Measurements from ENCODE around the gene PLCB1.

PLCB1 gene

DNA sequence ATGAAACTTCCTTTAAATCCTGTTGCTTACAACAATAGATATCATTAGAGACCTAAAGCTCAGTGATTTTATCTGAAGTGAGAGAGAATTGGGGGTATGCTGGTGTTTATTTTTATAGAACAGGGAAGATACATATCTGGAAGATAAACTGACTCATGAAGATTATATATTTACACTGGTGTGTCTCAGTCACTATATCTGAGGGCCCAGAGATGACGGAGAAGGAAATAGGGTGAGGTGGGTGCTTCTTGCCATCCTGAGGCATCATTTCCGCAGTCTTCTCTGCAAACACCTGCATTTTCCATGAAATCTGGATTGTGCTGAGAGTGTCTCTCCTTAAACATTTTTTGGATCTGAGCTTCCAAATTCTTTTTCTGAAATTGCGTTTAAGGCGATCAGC, 5.9 kb upstream of the PLCB1 start:
- Histone ChIP-seq H3K4me2 (ENCODE audit: low read depth, low read length, poor library complexity, severe bottlenecking) (no peak overlapping the region), H4K20me1 (ENCODE audit: insufficient read depth, low read length, poor library complexity, severe bottlenecking) (no peaks in the 10 kb centered on the region), H3K4me3 (ENCODE audit: low read length, poor library complexity, severe bottlenecking) (no peak overlapping the region), H3K36me3 (ENCODE audit: insufficient read depth, low read length) (no peaks in the 10 kb centered on the region), H3F3A (ENCODE audit: low read depth) (no peaks in the 10 kb centered on the region), H3K4me1 (ENCODE audit: insufficient read depth, low read length, poor library complexity, severe bottlenecking) (no peaks in the 10 kb centered on the region), H3K79me2 (ENCODE audit: insufficient read depth, low read length) (no peaks in the 10 kb centered on the region), H3K9ac (ENCODE audit: low read depth, low read length, poor library complexity, severe bottlenecking) (no peak overlapping the region), H3K9me2 (replicated peaks; ENCODE audit: low read depth, low read length) (no peaks in the 10 kb centered on the region), H3K27me3 (ENCODE audit: insufficient read depth, low read length, poor library complexity, severe bottlenecking) (no peaks in the 10 kb centered on the region), H3K9me3 (ENCODE audit: insufficient read depth, low read depth, low read length) (no peaks in the 10 kb centered on the region), H2AFZ (ENCODE audit: low read length) (no peak overlapping the region)
- TF ChIP-seq, protein P1, sequence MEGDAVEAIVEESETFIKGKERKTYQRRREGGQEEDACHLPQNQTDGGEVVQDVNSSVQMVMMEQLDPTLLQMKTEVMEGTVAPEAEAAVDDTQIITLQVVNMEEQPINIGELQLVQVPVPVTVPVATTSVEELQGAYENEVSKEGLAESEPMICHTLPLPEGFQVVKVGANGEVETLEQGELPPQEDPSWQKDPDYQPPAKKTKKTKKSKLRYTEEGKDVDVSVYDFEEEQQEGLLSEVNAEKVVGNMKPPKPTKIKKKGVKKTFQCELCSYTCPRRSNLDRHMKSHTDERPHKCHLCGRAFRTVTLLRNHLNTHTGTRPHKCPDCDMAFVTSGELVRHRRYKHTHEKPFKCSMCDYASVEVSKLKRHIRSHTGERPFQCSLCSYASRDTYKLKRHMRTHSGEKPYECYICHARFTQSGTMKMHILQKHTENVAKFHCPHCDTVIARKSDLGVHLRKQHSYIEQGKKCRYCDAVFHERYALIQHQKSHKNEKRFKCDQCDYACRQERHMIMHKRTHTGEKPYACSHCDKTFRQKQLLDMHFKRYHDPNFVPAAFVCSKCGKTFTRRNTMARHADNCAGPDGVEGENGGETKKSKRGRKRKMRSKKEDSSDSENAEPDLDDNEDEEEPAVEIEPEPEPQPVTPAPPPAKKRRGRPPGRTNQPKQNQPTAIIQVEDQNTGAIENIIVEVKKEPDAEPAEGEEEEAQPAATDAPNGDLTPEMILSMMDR (conservative IDR thresholded peaks at IDR 0.05; ENCODE audit: low read length): no peak
- no peak for TF ChIP-seq EZH2phosphoT487 (IDR thresholded peaks at IDR 0.05; ENCODE audit: borderline replicate concordance)

DNA sequence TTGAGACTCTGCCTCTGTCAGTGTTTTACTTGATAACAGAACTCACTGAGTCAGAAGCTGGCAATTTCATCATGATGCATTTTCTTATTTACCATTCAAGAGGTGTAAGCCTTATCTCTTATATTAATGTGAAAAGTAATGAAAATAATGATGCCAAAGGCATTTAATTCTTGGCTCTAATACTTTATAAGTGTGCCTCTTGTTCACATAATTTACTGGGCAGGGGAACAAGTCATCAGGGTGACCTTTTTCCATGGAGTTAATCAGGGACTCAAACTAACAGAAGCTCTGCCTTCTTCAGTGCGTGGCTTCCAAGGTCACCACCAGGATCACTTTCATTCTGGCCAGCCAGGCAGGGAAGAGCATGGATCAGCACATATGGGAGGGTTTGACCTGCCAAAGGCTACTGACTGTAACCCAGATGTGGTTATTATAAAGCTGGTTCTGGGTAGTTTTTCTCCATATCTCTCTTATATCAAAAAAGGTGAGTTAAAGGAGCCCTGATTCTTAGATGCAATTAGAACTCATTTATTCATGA, 5.2 kb upstream of the PLCB1 start:
- TF ChIP-seq, protein P1 (conservative IDR thresholded peaks at IDR 0.05; ENCODE audit: low read length): no peak
- no peak for TF ChIP-seq EZH2phosphoT487 (IDR thresholded peaks at IDR 0.05; ENCODE audit: borderline replicate concordance)
- H3K4me2 ChIP-seq (ENCODE audit: low read depth, low read length, poor library complexity, severe bottlenecking): no peak overlapping the region
- H3K9ac ChIP-seq (ENCODE audit: low read depth, low read length, poor library complexity, severe bottlenecking): no peak overlapping the region
- H3K27me3 ChIP-seq (ENCODE audit: insufficient read depth, low read length, poor library complexity, severe bottlenecking): no peaks in the 10 kb centered on the region
- H3K9me3 ChIP-seq (ENCODE audit: insufficient read depth, low read depth, low read length): no peaks in the 10 kb centered on the region
- H2AFZ ChIP-seq (ENCODE audit: low read length): no peak overlapping the region
- no peaks in the 10 kb centered on the region for H4K20me1 ChIP-seq (ENCODE audit: insufficient read depth, low read length, poor library complexity, severe bottlenecking)
- no peaks in the 10 kb centered on the region for H3K36me3 ChIP-seq (ENCODE audit: insufficient read depth, low read length)
- H3K4me1 ChIP-seq (ENCODE audit: insufficient read depth, low read length, poor library complexity, severe bottlenecking): no peaks in the 10 kb centered on the region
- H3F3A ChIP-seq (ENCODE audit: low read depth): no peaks in the 10 kb centered on the region
- H3K9me2 ChIP-seq (replicated peaks; ENCODE audit: low read depth, low read length): no peaks in the 10 kb centered on the region
- H3K4me3 ChIP-seq (ENCODE audit: low read length, poor library complexity, severe bottlenecking): no peak overlapping the region
- H3K79me2 ChIP-seq (ENCODE audit: insufficient read depth, low read length): no peaks in the 10 kb centered on the region

DNA sequence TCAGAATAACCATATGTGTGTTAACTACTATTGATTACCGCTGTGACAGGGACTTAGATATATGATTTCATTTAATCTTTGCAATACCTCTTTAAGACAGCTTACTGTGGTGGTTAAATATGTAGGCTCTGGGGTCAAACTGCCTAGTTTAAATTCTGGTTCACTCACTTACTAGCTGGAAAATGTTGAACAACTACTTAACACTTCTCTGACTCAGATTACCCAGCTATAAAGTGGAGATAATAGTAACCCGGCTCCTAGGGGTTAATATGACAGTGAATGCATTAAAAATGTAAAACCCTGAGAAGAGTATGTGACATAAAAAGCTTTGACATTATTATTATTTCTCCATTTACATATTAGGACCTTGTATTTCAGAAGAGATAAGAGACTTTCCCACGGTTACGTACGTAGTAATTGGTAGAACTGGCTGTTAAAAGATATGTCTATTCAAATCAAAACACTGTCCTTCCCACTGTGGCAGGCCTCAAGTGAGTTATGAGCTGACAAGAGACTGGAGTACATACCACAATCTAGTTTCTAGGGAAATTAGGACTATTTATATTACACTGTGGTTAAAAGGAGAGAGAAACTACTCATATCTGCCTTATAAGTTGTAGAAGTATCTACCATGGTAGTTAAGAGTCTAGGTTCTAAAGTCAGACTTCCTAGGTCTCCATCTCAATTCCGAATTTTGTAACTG, 4.4 kb upstream of the PLCB1 start:
- TF ChIP-seq, protein P1 (conservative IDR thresholded peaks at IDR 0.05; ENCODE audit: low read length): no peak
- TF ChIP-seq EZH2phosphoT487 (IDR thresholded peaks at IDR 0.05; ENCODE audit: borderline replicate concordance): no peak
- Histone ChIP-seq H3K79me2 (ENCODE audit: insufficient read depth, low read length) (peaks cover 4% of the 10 kb centered on the region), H3K4me1 (ENCODE audit: insufficient read depth, low read length, poor library complexity, severe bottlenecking) (no peaks in the 10 kb centered on the region), H2AFZ (ENCODE audit: low read length) (no peak overlapping the region), H3F3A (ENCODE audit: low read depth) (no peaks in the 10 kb centered on the region), H3K9ac (ENCODE audit: low read depth, low read length, poor library complexity, severe bottlenecking) (no peak overlapping the region), H3K27me3 (ENCODE audit: insufficient read depth, low read length, poor library complexity, severe bottlenecking) (no peaks in the 10 kb centered on the region), H3K4me3 (ENCODE audit: low read length, poor library complexity, severe bottlenecking) (no peak overlapping the region), H4K20me1 (ENCODE audit: insufficient read depth, low read length, poor library complexity, severe bottlenecking) (no peaks in the 10 kb centered on the region), H3K4me2 (ENCODE audit: low read depth, low read length, poor library complexity, severe bottlenecking) (no peak overlapping the region), H3K36me3 (ENCODE audit: insufficient read depth, low read length) (no peaks in the 10 kb centered on the region), H3K9me2 (replicated peaks; ENCODE audit: low read depth, low read length) (no peaks in the 10 kb centered on the region), H3K9me3 (ENCODE audit: insufficient read depth, low read depth, low read length) (no peaks in the 10 kb centered on the region)
